HG02759 (cell line): Measurements from ENCODE around the gene ADAM11.

Source experiments
- ATAC-seq: cut with Tn5 transposase; IDR thresholded peaks from one replicate; pipeline ENCODE4 v1.9.1; 2021; ENCODE audit warnings: mild to moderate bottlenecking, moderate library complexity; ENCODE audit not compliant: unreplicated experiment

ADAM11 gene

GRCh38 chr17:44775136-44775837 lies 16.5 kb downstream of the ADAM11 start:
- peak; percentile 88 for ATAC-seq

GRCh38 chr17:44775838-44776621 lies 17.2 kb downstream of the ADAM11 start:
- peak; percentile 4 for ATAC-seq

GRCh38 chr17:44776628-44777393 lies 18.0 kb downstream of the ADAM11 start:
- ATAC-seq, result no peak

GRCh38 chr17:44777394-44778348 lies 18.9 kb downstream of the ADAM11 start:
- no peak for ATAC-seq

- ATAC-seq, result no peak
Measured at GRCh38 chr17:44778656-44779210, 19.9 kb downstream of the ADAM11 start.

- no peak for ATAC-seq
Measured at GRCh38 chr17:44779211-44780025, 20.6 kb downstream of the ADAM11 start.

GRCh38 chr17:44780161-44780560 lies 21.4 kb downstream of the ADAM11 start:
- ATAC-seq, result no peak

- ATAC-seq, result no peak
Measured at GRCh38 chr17:44780845-44781480, 22.2 kb downstream of the ADAM11 start.

GRCh38 chr17:44781551-44782325 lies 22.9 kb downstream of the ADAM11 start:
- no peak for ATAC-seq

- no peak for ATAC-seq
Measured at GRCh38 chr17:44782326-44782850, 23.6 kb downstream of the ADAM11 start.

- ATAC-seq, result no peak
Measured at GRCh38 chr17:44785921-44786320, 27.1 kb downstream of the ADAM11 start.

GRCh38 chr17:44786551-44787081 lies 27.8 kb downstream of the ADAM11 start:
- ATAC-seq, result no peak

GRCh38 chr17:44787271-44787940 lies 28.6 kb downstream of the ADAM11 start:
- no peak for ATAC-seq

GRCh38 chr17:44788139-44788538 lies 29.4 kb downstream of the ADAM11 start:
- ATAC-seq, result no peak

GRCh38 chr17:44792276-44792675 lies 33.5 kb downstream of the ADAM11 start:
- no peak for ATAC-seq

- no peak for ATAC-seq
Measured at GRCh38 chr17:44793885-44794842, 35.4 kb downstream of the ADAM11 start.
